Peyer's patch (tissue), 4 donors: ENCODE results near the gene OSBPL9.

ENCODE experiments used
- CTCF ChIP-seq, 6 experiments: fragments of 450-650 bp in 4 of 6; fragments of 200-600 bp in 2 of 6; sonication (generic) in 1 of 6; IDR thresholded peaks; one replicate each; pipeline ENCODE4 v1.5.1; 2017 to 2019; ENCODE audit warnings: antibody characterized with exemption in 6 of 6, mild to moderate bottlenecking in 3 of 6, moderate library complexity in 1 of 6
- POLR2A ChIP-seq, 2 donors: fragments of 450-650 bp; IDR thresholded peaks; one replicate each; pipeline ENCODE4 v1.5.1; 2017; ENCODE audit warnings: antibody characterized with exemption in 2 of 2, mild to moderate bottlenecking in 2 of 2, moderate library complexity in 2 of 2

GRCh38 chr1:51666478-51666877, 49.6 kb downstream of the OSBPL9 start:
- TF ChIP-seq POLR2A (IDR thresholded peaks at IDR 0.05) (no peak), CTCF (IDR thresholded peaks at IDR 0.05) (no peak)
